ENCODE data around the gene BBOX1.

BBOX1 gene

DNA sequence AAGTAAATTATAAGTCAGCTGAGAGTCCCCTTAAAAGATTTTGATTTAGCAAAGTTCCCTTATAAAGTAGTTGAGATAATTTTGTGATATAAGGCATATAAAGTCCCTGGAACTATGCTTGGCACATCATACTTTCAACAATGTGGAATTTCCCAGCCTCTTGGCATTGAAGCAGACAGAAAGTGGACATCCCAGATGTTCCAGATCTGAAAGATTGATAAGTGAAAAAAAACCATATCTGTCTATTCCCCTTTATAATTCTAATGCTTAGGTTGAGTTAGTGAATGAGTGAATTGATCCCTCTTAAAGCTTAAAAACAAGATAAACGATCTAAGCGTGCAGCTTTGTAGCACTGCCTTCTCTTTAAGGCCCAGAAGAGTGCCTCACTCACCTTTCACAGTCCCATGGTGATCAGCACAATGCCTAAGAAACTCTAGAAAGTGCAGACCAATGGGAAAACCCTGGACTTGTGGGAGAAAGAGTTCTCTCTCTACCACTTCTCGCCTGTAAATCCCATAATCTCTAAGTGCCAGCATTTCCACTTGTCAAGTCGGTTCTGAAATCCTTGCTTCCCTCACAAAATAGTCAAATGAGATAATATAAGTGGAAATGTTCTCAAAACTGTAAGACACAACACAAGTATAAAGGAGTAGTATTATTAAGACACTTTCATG, 28.9 kb upstream of the BBOX1 start:
- TF ChIP-seq, protein P1, sequence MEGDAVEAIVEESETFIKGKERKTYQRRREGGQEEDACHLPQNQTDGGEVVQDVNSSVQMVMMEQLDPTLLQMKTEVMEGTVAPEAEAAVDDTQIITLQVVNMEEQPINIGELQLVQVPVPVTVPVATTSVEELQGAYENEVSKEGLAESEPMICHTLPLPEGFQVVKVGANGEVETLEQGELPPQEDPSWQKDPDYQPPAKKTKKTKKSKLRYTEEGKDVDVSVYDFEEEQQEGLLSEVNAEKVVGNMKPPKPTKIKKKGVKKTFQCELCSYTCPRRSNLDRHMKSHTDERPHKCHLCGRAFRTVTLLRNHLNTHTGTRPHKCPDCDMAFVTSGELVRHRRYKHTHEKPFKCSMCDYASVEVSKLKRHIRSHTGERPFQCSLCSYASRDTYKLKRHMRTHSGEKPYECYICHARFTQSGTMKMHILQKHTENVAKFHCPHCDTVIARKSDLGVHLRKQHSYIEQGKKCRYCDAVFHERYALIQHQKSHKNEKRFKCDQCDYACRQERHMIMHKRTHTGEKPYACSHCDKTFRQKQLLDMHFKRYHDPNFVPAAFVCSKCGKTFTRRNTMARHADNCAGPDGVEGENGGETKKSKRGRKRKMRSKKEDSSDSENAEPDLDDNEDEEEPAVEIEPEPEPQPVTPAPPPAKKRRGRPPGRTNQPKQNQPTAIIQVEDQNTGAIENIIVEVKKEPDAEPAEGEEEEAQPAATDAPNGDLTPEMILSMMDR (IDR thresholded peaks at IDR 0.05), result no peak

DNA sequence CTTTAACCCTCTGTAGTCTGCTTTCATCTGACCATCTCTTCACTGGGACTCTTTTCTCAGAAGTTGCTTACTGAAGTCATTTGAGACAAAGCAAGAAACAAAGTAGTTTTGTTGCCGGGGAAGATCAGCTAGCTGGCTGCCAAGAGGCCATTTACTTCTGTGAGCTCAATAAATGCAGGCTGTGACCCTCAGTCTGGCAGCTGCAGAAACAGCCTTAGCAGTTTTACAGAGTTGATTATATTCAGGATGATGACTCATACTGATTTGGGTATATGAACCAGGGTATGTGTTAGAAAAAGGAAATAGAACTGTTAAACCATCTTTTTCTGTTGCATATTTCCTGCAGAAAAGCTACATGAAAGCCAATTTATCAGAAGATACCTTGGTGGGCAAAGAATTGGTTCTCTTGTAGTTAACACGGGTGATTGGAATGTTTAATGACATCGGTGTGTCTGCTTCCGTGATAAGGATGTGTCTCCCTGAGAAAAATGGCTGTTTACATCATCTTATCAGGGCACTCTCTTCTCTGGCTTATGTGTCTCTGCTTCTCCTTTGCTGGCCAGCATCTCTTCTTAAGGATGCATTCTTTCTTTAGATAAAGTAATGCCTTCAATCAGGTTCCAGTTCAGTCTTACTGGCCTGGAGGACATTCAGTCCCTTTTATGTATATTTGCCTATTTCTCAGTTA, 28.2 kb upstream of the BBOX1 start:
- Mint-ChIP-seq H3K9me3 (no peaks in the 10 kb centered on the region), H3K27me3 (ENCODE audit: low read depth, poor library complexity) (no peaks in the 10 kb centered on the region), H3K4me1 (peaks cover 25% of the 10 kb centered on the region), H3K4me3 (no peak overlapping the region), H3K36me3 (ENCODE audit: low read depth) (no peaks in the 10 kb centered on the region), H3K27ac (no peak overlapping the region)
- TF ChIP-seq, protein P1 (IDR thresholded peaks at IDR 0.05), result no peak
- DNase-seq, result no peak

More for the DNA sequence above, 28.9 kb upstream of the BBOX1 start:
- Mint-ChIP-seq H3K4me3 (no peak overlapping the region), H3K4me1 (peaks cover 25% of the 10 kb centered on the region), H3K27ac (no peak overlapping the region), H3K9me3 (no peaks in the 10 kb centered on the region), H3K36me3 (ENCODE audit: low read depth) (no peaks in the 10 kb centered on the region), H3K27me3 (ENCODE audit: low read depth, poor library complexity) (no peaks in the 10 kb centered on the region)
- no peak for DNase-seq

DNA sequence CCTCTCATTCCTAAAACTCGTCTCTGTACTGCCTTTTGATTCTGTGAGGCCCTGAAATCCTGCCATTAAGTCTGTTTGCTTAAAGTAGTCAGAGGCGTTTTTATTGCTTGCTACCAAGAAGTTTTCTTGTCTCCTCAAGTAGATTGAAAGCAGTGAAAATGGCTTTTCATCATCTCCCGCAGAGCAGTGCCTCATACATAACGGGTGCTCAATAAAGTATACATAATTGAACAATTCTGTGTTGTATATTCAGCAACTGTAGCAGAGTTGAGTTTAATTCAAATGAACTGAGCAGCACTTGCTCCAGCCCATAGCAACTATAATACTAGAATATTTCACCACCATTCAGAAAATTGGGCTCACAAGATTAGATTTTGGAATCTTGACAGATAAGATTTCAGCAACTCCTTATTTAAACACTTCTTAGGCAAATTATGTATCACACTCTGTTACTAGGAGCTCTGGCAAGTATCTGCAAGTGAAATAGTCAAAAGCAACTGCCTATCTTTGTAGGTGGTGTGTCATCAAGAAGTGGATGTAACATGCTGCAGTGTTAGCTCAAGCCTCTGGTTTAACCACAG, 26.7 kb upstream of the BBOX1 start:
- H3K27ac Mint-ChIP-seq, result peak overlapping the region; percentile 30
- H3K36me3 Mint-ChIP-seq (ENCODE audit: low read depth), result no peaks in the 10 kb centered on the region
- H3K4me1 Mint-ChIP-seq, result peaks cover 25% of the 10 kb centered on the region
- H3K9me3 Mint-ChIP-seq, result no peaks in the 10 kb centered on the region
- TF ChIP-seq, protein P1 (IDR thresholded peaks at IDR 0.05), result no peak
- no peak overlapping the region for H3K4me3 Mint-ChIP-seq
- no peak for DNase-seq
- H3K27me3 Mint-ChIP-seq (ENCODE audit: low read depth, poor library complexity), result no peaks in the 10 kb centered on the region

DNA sequence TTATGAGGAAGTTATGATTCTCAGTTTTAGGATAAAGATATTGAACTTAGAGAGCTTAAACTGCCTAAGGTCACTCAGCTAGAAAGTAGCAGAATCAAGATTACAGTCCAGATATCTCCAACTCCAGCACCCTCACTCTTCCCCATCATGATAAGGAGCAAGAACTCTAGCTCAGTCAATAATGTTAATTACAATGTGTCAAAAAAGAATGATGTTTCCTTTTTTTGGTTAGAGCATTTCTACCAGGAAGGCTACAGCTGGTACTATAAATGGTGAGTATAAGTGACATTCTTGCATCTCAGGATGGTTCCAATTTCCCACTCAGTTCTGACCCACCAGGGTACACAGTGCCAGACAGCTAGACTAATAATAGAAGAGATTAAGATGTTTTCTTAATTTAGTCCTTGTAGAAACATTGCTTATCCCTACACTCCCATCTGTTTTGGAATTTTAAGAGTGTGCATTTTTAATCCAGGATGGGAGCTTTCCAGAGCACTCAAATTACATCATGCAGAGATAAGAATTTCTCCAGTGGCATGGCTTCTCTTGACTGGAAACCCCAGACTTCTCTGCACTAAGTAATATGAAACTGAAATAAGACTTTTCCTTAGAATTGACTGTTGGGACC, 21.6 kb upstream of the BBOX1 start:
- Mint-ChIP-seq H3K36me3 (ENCODE audit: low read depth) (no peaks in the 10 kb centered on the region), H3K9me3 (no peaks in the 10 kb centered on the region), H3K27ac (no peak overlapping the region), H3K4me1 (no peaks in the 10 kb centered on the region), H3K4me3 (no peak overlapping the region), H3K27me3 (ENCODE audit: low read depth, poor library complexity) (peaks cover 3% of the 10 kb centered on the region)
- TF ChIP-seq, protein P1 (IDR thresholded peaks at IDR 0.05), result no peak
- DNase-seq, result no peak

DNA sequence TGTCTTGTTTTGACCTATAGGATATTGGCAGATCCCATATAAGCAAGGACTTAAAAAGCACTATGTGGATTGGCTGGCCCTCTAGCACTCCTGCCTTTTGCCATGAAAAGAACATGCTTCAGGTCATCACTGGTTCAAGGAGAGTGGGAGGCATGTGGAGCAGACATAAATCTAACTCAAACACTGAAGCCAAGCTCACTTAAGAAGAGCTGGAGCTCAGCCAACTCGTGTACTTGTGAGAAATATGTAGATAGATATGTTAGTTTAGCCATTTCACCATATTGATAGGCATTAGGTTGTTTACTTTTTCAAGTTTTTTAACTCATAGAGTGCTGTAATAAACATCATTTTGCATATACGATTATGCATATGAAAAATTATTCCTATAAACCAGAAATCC, 19.9 kb upstream of the BBOX1 start:
- TF ChIP-seq, protein P1 (IDR thresholded peaks at IDR 0.05), result no peak
- no peaks in the 10 kb centered on the region for H3K36me3 Mint-ChIP-seq (ENCODE audit: low read depth)
- no peak overlapping the region for H3K27ac Mint-ChIP-seq
- peaks cover 5% of the 10 kb centered on the region for H3K4me1 Mint-ChIP-seq
- no peak overlapping the region for H3K4me3 Mint-ChIP-seq
- DNase-seq, result no peak
- H3K27me3 Mint-ChIP-seq (ENCODE audit: low read depth, poor library complexity), result peaks cover 3% of the 10 kb centered on the region
- H3K9me3 Mint-ChIP-seq, result no peaks in the 10 kb centered on the region
